Transverse colon (tissue), 4 donors: ENCODE measurements around the gene SNTG2.

Source experiments
- EP300 ChIP-seq: sonication (generic); formaldehyde crosslinking; IDR thresholded peaks from one replicate; pipeline ENCODE4 v1.6.1; 2017; ENCODE audit warnings: antibody characterized with exemption, low read depth
- POLR2A ChIP-seq: fragments of 450-650 bp; IDR thresholded peaks from one replicate; pipeline ENCODE4 v1.6.1; 2016; ENCODE audit warnings: antibody characterized with exemption, mild to moderate bottlenecking, moderate library complexity
- POLR2AphosphoS5 ChIP-seq, 3 donors: sonication (generic); formaldehyde crosslinking; IDR thresholded peaks; one replicate each; pipeline ENCODE4 v1.6.1; 2016; ENCODE audit warnings: antibody characterized with exemption in 3 of 3
- TF ChIP-seq, protein P1 (sequence below), 5 experiments: fragments of 200-600 bp in 3 of 5; fragments of 450-650 bp in 2 of 5; sonication (generic) in 3 of 5; IDR thresholded peaks; 1 replicate in 2 of 5; 2 replicates in 3 of 5; pipeline ENCODE4 v1.5.1; 2016 to 2017; ENCODE audit warnings: antibody characterized with exemption in 5 of 5, inconsistent platforms in 3 of 5, mild to moderate bottlenecking in 2 of 5, moderate library complexity in 1 of 5

- TF ChIP-seq POLR2AphosphoS5 (IDR thresholded peaks at IDR 0.05) (no peak), POLR2A (no peak), EP300 (no peak)
- TF ChIP-seq, protein P1, sequence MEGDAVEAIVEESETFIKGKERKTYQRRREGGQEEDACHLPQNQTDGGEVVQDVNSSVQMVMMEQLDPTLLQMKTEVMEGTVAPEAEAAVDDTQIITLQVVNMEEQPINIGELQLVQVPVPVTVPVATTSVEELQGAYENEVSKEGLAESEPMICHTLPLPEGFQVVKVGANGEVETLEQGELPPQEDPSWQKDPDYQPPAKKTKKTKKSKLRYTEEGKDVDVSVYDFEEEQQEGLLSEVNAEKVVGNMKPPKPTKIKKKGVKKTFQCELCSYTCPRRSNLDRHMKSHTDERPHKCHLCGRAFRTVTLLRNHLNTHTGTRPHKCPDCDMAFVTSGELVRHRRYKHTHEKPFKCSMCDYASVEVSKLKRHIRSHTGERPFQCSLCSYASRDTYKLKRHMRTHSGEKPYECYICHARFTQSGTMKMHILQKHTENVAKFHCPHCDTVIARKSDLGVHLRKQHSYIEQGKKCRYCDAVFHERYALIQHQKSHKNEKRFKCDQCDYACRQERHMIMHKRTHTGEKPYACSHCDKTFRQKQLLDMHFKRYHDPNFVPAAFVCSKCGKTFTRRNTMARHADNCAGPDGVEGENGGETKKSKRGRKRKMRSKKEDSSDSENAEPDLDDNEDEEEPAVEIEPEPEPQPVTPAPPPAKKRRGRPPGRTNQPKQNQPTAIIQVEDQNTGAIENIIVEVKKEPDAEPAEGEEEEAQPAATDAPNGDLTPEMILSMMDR (IDR thresholded peaks at IDR 0.05), result no peak
Measured at GRCh38 chr2:951224-952006, 766 bp downstream of the SNTG2 start.
